ENCODE data around the gene DYRK4.

DYRK4 gene

GRCh38 chr12:4545195-4545594 is 16.8 kb upstream of the DYRK4 start:
- Histone ChIP-seq H3K23ac (ENCODE audit: low read length) (no peak overlapping the region), H2BK5ac (ENCODE audit: low read depth, low read length, poor library complexity) (no peak overlapping the region), H3K14ac (ENCODE audit: low read length) (no peak overlapping the region), H3K79me2 (ENCODE audit: control insufficient read depth, insufficient read depth, low read length, poor library complexity) (no peaks in the 10 kb centered on the region), H2AK5ac (ENCODE audit: low read length) (no peak overlapping the region), H3K4ac (ENCODE audit: low read depth, low read length) (no peak overlapping the region), H3K79me1 (ENCODE audit: low read length) (no peaks in the 10 kb centered on the region), H3K18ac (ENCODE audit: low read length) (no peak overlapping the region), H3K4me2 (ENCODE audit: low read length) (no peak overlapping the region), H2BK12ac (ENCODE audit: low read length) (no peak overlapping the region), H4K12ac (ENCODE audit: low read depth, low read length) (no peak overlapping the region), H3K9ac (ENCODE audit: low read length) (no peak overlapping the region), H2BK120ac (ENCODE audit: insufficient read depth, low read length, poor library complexity) (no peak overlapping the region), H3K4me3 (ENCODE audit: low read depth, low read length) (no peak overlapping the region), H3K27ac (ENCODE audit: low read depth, low read length) (no peak overlapping the region), H4K8ac (ENCODE audit: low read depth, low read length) (no peak overlapping the region), H3K27me3 (ENCODE audit: insufficient read depth, low read length) (no peaks in the 10 kb centered on the region), H3K9me3 (ENCODE audit: insufficient read depth, low read depth, low read length) (no peaks in the 10 kb centered on the region), H4K91ac (ENCODE audit: low read depth, low read length) (no peak overlapping the region), H2AFZ (ENCODE audit: insufficient read depth, low read length, poor library complexity) (no peak overlapping the region), H3K36me3 (ENCODE audit: control insufficient read depth in 1 of 2, insufficient read depth in 2 of 2, low read length in 2 of 2) (peaks cover 5 to 6% of the 10 kb centered on the region in 2 experiments), H3K4me1 (ENCODE audit: control insufficient read depth in 1 of 2, insufficient read depth in 2 of 2, low read length in 2 of 2) (no peaks in the 10 kb centered on the region)
- no CpG with 5 or more reads among the region's 1 CpG for WGBS (ENCODE audit: extremely low coverage, insufficient coverage, insufficient read length)
- no peak for DNase-seq

GRCh38 chr12:4552191-4552590 is 9.8 kb upstream of the DYRK4 start:
- no peak for DNase-seq
- H4K8ac ChIP-seq (ENCODE audit: low read depth, low read length) = no peak overlapping the region
- no CpG with 5 or more reads among the region's 1 CpG for WGBS (ENCODE audit: extremely low coverage, insufficient coverage, insufficient read length)
- H3K4me2 ChIP-seq (ENCODE audit: low read length) = no peak overlapping the region
- H3K18ac ChIP-seq (ENCODE audit: low read length) = no peak overlapping the region
- no peak overlapping the region for H3K14ac ChIP-seq (ENCODE audit: low read length)
- H2AK5ac ChIP-seq (ENCODE audit: low read length) = no peak overlapping the region
- no peak overlapping the region for H4K91ac ChIP-seq (ENCODE audit: low read depth, low read length)
- H2BK120ac ChIP-seq (ENCODE audit: insufficient read depth, low read length, poor library complexity) = no peak overlapping the region
- no peak overlapping the region for H3K9ac ChIP-seq (ENCODE audit: low read length)
- H3K27ac ChIP-seq (ENCODE audit: low read depth, low read length) = no peak overlapping the region
- no peak overlapping the region for H3K4me3 ChIP-seq (ENCODE audit: low read depth, low read length)
- no peaks in the 10 kb centered on the region for H3K79me1 ChIP-seq (ENCODE audit: low read length)
- no peak overlapping the region for H4K12ac ChIP-seq (ENCODE audit: low read depth, low read length)
- H3K23ac ChIP-seq (ENCODE audit: low read length) = no peak overlapping the region
- no peaks in the 10 kb centered on the region for H3K27me3 ChIP-seq (ENCODE audit: insufficient read depth, low read length)
- no peak overlapping the region for H3K4ac ChIP-seq (ENCODE audit: low read depth, low read length)
- peaks cover under 1 to 16% of the 10 kb centered on the region in 2 experiments for H3K36me3 ChIP-seq (ENCODE audit: control insufficient read depth in 1 of 2, insufficient read depth in 2 of 2, low read length in 2 of 2)
- H3K79me2 ChIP-seq (ENCODE audit: control insufficient read depth, insufficient read depth, low read length, poor library complexity) = no peaks in the 10 kb centered on the region
- H3K4me1 ChIP-seq (ENCODE audit: control insufficient read depth in 1 of 2, insufficient read depth in 2 of 2, low read length in 2 of 2) = no peaks in the 10 kb centered on the region
- H2BK12ac ChIP-seq (ENCODE audit: low read length) = no peak overlapping the region
- no peaks in the 10 kb centered on the region for H3K9me3 ChIP-seq (ENCODE audit: insufficient read depth, low read depth, low read length)
- H2BK5ac ChIP-seq (ENCODE audit: low read depth, low read length, poor library complexity) = no peak overlapping the region
- no peak overlapping the region for H2AFZ ChIP-seq (ENCODE audit: insufficient read depth, low read length, poor library complexity)

GRCh38 chr12:4553943-4554342 is 8.1 kb upstream of the DYRK4 start:
- Histone ChIP-seq H3K79me1 (ENCODE audit: low read length) (no peaks in the 10 kb centered on the region), H3K23ac (ENCODE audit: low read length) (no peak overlapping the region), H3K27ac (ENCODE audit: low read depth, low read length) (no peak overlapping the region), H3K4me1 (ENCODE audit: control insufficient read depth in 1 of 2, insufficient read depth in 2 of 2, low read length in 2 of 2) (no peaks in the 10 kb centered on the region), H2AFZ (ENCODE audit: insufficient read depth, low read length, poor library complexity) (no peak overlapping the region), H3K79me2 (ENCODE audit: control insufficient read depth, insufficient read depth, low read length, poor library complexity) (no peaks in the 10 kb centered on the region), H3K9ac (ENCODE audit: low read length) (no peak overlapping the region), H3K4me3 (ENCODE audit: low read depth, low read length) (no peak overlapping the region), H3K4me2 (ENCODE audit: low read length) (no peak overlapping the region), H2BK5ac (ENCODE audit: low read depth, low read length, poor library complexity) (no peak overlapping the region), H3K9me3 (ENCODE audit: insufficient read depth, low read depth, low read length) (no peaks in the 10 kb centered on the region), H3K27me3 (ENCODE audit: insufficient read depth, low read length) (no peaks in the 10 kb centered on the region), H3K14ac (ENCODE audit: low read length) (no peak overlapping the region), H2BK120ac (ENCODE audit: insufficient read depth, low read length, poor library complexity) (no peak overlapping the region), H3K18ac (ENCODE audit: low read length) (no peak overlapping the region), H4K91ac (ENCODE audit: low read depth, low read length) (no peak overlapping the region), H3K36me3 (ENCODE audit: control insufficient read depth in 1 of 2, insufficient read depth in 2 of 2, low read length in 2 of 2) (peaks cover 2 to 18% of the 10 kb centered on the region in 2 experiments), H4K8ac (ENCODE audit: low read depth, low read length) (no peak overlapping the region), H3K4ac (ENCODE audit: low read depth, low read length) (no peak overlapping the region), H4K12ac (ENCODE audit: low read depth, low read length) (no peak overlapping the region), H2BK12ac (ENCODE audit: low read length) (no peak overlapping the region), H2AK5ac (ENCODE audit: low read length) (no peak overlapping the region)
- no CpG with 5 or more reads among the region's 4 CpGs for WGBS (ENCODE audit: extremely low coverage, insufficient coverage, insufficient read length)
- DNase-seq = no peak

- Histone ChIP-seq H3K23ac (ENCODE audit: low read length) (no peak overlapping the region), H3K9me3 (ENCODE audit: insufficient read depth, low read depth, low read length) (no peaks in the 10 kb centered on the region), H4K91ac (ENCODE audit: low read depth, low read length) (no peak overlapping the region), H3K4me3 (ENCODE audit: low read depth, low read length) (no peak overlapping the region), H2BK12ac (ENCODE audit: low read length) (no peak overlapping the region), H3K9ac (ENCODE audit: low read length) (no peak overlapping the region), H2BK5ac (ENCODE audit: low read depth, low read length, poor library complexity) (no peak overlapping the region), H2AK5ac (ENCODE audit: low read length) (no peak overlapping the region), H3K14ac (ENCODE audit: low read length) (no peak overlapping the region), H3K4me1 (ENCODE audit: control insufficient read depth in 1 of 2, insufficient read depth in 2 of 2, low read length in 2 of 2) (no peaks in the 10 kb centered on the region), H3K79me1 (ENCODE audit: low read length) (no peaks in the 10 kb centered on the region), H3K4ac (ENCODE audit: low read depth, low read length) (no peak overlapping the region), H3K27ac (ENCODE audit: low read depth, low read length) (no peak overlapping the region), H2BK120ac (ENCODE audit: insufficient read depth, low read length, poor library complexity) (no peak overlapping the region), H2AFZ (ENCODE audit: insufficient read depth, low read length, poor library complexity) (no peak overlapping the region), H3K36me3 (ENCODE audit: control insufficient read depth in 1 of 2, insufficient read depth in 2 of 2, low read length in 2 of 2) (peaks cover 2 to 11% of the 10 kb centered on the region in 2 experiments), H3K18ac (ENCODE audit: low read length) (no peak overlapping the region), H4K12ac (ENCODE audit: low read depth, low read length) (no peak overlapping the region), H4K8ac (ENCODE audit: low read depth, low read length) (no peak overlapping the region), H3K79me2 (ENCODE audit: control insufficient read depth, insufficient read depth, low read length, poor library complexity) (no peaks in the 10 kb centered on the region), H3K4me2 (ENCODE audit: low read length) (no peak overlapping the region), H3K27me3 (ENCODE audit: insufficient read depth, low read length) (no peaks in the 10 kb centered on the region)
- no CpG with 5 or more reads among the region's 2 CpGs for WGBS (ENCODE audit: extremely low coverage, insufficient coverage, insufficient read length)
- DNase-seq = peak in 1 of 2 donors; percentile 51
Measured at GRCh38 chr12:4555804-4556203, 6.2 kb upstream of the DYRK4 start.
